Stimulated activated CD4-positive, alpha-beta T cell treated with anti-CD3 and anti-CD28 coated beads, Interleukin-2, amount 100 ng/mL, for 4 hours (primary cell): ENCODE results near the gene CTSE.

Experiments
- DNase-seq: peaks from one replicate; pipeline ENCODE4 v3.0.0-alpha.2; 2020; ENCODE audit warnings: low read depth

The CTSE gene

GRCh38 chr1:206049919-206050600, 26.4 kb upstream of the CTSE start:
- no peak for DNase-seq

GRCh38 chr1:206049293-206049692, 25.6 kb upstream of the CTSE start:
- no peak for DNase-seq

GRCh38 chr1:206048582-206048981, 24.9 kb upstream of the CTSE start:
- no peak for DNase-seq

DNA sequence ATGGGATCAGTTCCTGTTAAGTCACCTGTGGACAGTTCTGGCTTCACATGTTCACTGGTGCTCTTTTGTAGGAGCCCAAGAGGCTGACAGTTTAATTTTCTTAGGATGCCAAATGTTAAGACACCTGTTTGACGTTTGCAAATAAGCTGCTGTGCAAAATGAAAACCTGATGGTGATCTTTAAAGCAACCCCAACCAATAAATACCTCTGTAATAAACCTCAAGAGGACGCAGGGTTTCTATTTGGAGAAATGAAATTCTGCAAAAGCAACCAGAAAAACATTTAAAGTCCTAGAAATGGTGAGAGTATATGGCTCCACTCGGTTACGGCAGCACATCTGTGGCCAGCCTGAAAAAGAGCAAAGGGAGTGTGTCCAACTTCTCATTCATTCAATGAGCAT, 23.6 kb upstream of the CTSE start:
- no peak for DNase-seq

GRCh38 chr1:206041640-206042039, 17.9 kb upstream of the CTSE start:
- no peak for DNase-seq

- DNase-seq, result no peak
Observed at GRCh38 chr1:206040328-206040727, 16.6 kb upstream of the CTSE start.

GRCh38 chr1:206039046-206039973, 15.6 kb upstream of the CTSE start:
- DNase-seq, result no peak

- no peak for DNase-seq
Observed at GRCh38 chr1:206037581-206037980, 13.9 kb upstream of the CTSE start.

DNA sequence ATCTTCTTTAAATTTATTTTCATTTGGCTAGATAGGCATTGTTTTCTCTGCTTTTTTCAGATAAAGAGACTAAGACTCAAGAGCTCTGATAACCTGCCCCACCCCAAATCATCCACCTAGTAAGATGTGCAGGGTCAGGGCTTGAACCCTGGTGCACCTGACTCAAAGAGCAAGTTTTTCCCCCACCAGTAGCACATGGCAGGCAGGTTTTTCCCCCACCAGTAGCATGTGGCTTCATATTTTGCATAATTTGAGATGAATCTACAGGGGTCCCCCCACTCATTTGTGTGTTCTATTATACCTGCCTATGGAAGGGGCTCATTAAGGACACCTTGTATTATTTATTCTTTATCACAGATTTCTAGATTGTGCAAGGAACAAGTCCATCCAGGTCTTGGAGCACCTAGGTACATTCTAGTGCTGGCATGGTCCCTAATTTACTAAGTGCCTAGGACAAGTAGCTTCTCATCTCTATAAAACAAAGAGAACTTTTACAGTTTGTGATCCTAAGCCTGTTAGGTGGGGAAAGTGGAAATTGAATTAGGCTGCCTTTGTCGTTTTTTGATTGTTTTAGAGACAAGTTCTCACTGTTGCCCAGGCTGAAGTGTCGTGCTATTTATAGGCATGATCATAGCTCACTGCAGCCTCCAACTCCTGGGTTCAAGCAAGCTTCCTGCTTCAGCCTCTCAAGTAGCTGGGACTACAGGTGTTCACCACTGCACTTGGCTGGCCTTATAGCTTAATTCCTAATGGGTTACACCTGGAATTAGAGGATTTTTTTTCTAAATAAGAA, 13.2 kb upstream of the CTSE start:
- DNase-seq, result no peak

GRCh38 chr1:206035027-206035426, 11.3 kb upstream of the CTSE start:
- no peak for DNase-seq

- DNase-seq, result no peak
Observed at GRCh38 chr1:206032380-206033140, 8.9 kb upstream of the CTSE start.

DNA sequence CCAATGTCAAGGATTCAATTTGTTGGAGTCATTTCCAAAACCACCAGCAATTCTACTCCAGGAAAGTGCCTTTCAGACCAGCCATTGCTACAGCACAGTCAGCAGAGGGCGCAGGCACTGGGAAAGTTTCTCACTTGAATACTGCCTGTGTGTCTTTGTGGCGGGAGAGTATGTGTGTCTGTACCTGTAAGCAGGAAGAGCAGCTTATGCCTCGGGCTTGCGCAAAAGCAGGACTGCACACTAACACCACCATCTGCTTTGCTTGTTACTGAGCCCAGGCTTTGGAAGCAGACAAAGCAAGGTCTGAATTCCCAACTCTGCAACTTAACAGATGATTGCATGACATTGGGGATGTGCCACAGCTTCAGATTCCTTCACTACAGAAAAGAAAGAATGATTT, 7.0 kb upstream of the CTSE start:
- peak; percentile 47 for DNase-seq

DNA sequence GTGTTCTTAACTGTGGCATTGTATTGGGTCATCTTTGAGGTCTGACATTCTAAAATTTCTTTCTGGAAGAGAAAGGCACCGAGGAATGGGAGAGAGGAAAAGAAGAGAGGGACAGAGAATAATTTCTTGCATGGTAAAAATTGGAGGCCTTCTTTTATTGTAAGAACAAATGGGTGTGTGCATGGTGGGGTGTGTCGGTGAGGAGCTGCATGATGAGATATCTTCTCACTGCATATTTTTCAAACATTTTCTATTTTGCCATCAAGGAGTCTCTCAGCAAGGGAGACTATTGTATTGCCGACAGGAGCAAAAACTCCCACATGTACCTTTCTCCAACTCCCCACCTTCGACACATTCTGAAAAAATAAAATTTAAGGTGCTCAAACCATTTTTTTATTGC, 6.5 kb upstream of the CTSE start:
- no peak for DNase-seq

DNA sequence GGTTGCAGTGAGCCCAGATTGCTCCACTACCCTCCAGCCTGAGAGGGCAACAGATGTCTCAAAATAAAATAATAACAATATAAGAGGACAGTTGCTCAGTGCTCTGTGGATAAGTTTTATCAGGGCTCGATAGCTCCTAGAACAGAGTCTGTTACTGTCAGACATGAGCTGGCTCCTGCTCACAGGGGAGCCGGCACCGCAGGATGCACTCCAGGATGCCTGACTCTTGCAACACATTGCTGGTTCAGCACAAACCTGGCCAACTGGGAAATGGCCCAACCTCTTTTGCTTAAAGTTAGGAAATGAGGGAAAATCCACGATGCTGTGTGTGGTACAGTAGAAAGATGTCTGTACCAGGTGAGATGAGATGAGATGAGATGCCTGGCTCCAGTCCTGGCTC, 5.8 kb upstream of the CTSE start:
- no peak for DNase-seq

- no peak for DNase-seq
Observed at GRCh38 chr1:206025283-206025820, 1.7 kb upstream of the CTSE start.

DNA sequence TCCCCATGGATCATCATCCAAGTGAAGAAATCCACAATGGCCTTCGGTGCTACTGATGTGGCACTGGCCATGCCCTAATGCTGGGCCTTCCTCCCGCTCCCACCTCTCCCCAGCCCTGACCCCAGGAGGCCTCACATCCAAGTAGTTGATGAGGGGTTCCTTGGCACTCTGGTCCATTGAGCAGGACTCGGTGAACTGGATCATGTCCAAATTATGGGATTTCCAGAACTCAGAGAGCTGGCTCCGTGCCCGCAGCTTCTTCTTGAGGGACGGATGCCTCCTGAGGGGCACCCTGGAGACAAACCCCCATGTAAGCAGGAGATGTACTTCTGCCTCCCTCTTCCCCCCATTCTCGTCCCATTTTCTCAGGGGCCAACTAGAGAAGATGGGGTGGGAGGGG, 929 bp downstream of the CTSE start:
- DNase-seq, result no peak

DNA sequence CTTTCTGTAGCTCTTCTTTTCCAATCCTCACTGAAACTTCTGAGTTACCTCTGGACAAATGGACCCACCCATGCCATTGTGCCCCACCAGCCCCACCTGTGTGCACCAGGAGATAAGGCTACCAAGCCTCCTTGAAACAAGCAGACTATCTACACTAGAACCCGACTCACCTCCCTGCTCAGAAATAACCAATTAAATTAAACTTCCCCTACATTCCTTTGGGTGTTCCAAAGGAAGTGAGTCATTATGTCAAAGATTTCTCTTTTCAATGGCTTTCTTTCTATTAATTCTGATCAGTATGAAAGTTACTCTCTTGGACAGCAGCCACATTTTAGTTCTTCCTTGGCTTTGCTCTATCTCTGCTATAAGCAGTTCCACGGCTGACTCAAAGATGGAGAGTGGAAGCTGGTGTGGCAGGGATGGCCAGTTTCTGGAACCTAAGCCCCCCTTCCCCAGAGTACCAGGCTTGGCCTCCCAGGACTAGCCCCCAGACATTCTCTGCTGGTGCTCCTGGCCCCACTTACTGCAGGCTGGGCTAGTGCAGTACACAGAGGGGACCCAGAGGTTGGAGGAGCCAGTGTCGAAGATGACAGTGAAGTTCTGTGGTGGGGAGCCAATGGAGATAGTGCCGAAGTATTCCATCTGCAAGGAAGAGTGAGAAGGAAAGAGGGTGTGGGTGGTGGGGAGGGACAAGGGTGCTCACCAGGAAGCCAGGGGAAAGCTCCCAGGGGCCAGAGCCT, 1.9 kb downstream of the CTSE start:
- DNase-seq, result no peak

DNA sequence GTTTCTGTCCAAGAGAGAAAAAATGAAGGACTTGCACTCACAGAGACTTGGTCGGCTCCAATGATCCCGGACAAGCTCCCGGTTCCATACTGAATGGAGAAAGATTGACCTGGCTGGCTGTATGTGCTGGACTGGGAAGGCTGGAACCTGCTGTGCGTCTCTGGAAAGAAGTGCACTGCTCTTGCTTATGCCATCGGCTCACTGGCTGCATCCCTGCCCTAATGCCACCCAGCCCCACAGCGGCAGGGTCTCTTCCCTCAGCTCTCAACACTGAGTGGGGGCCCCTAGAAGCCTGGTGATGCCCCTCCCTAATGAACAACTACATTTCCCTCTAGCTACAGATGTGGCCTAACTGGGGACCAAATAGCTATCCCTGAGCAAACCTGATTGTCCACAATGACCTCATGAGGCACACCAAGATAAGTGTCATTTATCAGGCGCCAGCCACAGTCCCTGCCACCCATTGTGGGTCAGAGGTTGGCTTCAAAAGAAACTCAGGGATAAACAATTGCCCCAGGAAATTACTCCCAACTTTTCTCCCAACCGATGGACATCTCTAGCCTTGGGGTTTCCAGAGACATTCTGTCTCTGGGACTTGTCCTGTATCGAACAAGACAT, 2.6 kb downstream of the CTSE start:
- no peak for DNase-seq

DNA sequence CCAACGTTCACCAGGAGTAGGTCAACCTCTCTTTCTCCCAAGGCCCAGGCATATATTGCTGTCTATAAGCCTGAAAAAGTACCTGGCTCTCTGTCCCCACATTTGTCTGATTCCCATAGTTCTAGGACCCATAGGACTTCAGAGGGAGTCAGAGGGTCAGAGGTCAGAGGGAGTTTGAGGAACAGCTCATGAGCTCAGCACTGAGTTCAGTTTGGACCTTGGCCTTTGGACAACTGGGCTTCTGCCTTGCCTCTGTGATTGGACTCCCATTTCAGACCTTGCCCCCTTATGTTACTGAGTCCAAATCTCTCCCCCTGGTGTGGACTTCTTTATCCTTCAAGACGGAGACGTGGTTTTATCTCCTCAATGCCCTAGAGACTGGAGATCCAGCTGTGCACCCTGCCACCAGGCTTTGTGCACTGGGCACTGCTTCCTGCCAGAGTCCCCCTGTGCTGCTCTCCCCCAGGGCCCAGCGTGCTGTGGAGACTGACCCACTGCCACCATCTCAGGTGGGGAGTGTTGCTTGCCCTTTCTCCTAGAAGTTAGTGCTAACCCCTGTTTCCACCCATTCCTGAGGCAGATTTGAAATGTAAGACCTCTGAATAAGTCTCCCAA, 3.2 kb downstream of the CTSE start:
- no peak for DNase-seq

DNA sequence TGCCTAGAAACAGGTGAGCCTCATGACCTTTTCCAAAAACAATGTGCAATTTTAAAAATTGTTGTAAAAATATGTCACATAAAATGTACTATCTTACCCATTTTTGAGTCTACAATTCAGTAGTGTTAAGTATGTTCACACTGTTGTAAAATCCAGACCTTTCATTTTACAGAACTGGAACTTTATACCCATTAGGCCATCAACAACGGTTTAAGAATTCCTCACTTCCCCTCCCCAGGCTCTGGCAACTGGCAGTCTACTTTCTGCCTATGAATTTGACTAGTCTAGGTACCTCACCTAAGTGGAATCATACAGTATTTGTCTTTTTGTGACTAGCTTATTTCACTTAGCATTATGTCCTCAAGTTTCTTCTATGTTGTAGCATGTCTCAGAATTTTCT, 8.6 kb downstream of the CTSE start:
- DNase-seq, result no peak
